Embryonic facial prominence (tissue), 1 donor: ENCODE data around the gene SUPT3H.
A peak's percentile ranks its signal among the peaks of the same experiment; 100 is the strongest.

Source experiments
- DNase-seq: peaks from one replicate; pipeline ENCODE4 v3.0.0-alpha.2; 2016; ENCODE audit errors: extremely low spot score

SUPT3H gene

GRCh38 chr6:45118754-45119153 lies 259.0 kb downstream of the SUPT3H start:
- no peak for DNase-seq

DNA sequence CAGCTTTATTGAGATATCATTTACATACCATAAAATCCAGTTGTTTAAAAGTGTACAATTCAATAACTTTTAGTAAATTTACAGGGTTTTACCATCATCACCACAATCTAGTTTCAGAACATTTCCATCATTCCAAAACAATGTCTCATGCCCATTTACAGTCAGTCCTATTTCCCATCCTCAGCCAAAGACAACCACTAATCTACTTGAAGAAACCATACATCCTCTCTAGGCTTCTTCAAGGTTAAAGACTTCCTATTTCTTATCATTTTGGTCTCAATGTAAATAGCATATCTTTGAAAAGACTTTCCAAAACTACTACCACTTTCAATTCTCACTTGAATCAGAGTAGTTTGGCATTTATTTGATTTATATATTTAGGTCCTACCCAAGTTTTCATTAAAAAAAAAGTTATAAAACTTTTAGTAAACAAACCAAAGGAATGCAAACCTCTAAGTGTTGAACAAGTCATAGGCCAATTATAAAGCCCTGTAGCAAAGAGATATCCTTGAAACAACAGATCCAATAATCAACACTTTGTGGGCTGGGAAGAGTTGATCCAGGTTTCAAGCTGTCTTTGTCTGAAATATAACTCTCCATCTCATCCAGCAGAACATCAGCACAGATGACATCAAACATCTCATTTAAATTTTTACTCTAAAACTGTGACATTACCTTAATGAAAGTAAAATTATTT lies 260.9 kb downstream of the SUPT3H start:
- DNase-seq, result no peak

- no peak for DNase-seq
Observed at GRCh38 chr6:45115696-45116095, 262.0 kb downstream of the SUPT3H start.

DNA sequence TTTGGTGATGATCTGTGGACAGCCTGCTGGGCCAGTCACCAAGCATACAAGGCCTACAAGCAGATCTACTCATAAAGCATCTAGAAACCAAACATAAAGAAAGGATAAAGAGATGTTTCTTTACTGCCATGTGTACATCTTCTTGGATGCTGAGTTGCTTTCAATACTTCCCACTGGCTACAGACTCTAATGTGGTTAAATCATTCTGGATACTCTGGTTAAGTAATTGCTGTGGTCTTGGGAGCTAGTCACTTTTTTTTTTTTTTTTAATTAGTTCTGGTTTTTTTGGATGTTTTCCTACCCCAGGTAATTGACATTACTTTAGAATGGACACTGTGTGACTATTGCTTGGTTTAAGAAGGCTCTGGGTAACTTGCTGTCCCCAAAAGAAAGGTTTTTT lies 265.0 kb downstream of the SUPT3H start:
- no peak for DNase-seq

- no peak for DNase-seq
Observed at GRCh38 chr6:45109551-45109950, 268.2 kb downstream of the SUPT3H start.

DNA sequence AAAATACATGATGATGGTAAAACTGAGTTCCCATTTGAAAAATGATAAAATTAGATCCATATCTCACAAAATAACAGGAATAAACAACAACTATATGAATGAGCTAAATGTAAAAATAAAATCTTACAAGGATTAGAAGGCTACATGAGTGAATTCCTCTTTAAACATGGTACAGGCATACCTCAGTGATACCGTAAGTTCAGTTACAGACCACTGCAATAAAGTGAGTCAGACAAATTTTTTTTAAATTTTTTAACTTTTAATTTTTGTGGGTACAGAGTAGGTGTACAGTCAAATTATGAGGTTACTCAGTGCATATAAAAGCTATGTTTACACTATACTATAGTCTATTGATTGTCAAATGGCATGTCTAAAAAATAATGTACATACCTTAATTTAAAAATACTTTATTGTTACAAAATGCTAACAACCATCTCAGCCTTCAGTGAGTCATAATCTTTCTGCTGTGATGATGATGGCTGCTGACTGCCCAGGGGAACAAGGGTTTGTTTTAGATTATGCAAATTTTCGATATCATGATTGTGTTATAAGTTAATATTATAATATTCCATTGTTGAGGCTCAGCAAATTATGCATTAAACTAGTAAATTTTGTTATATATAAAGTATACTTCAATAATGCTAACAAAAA lies 272.4 kb downstream of the SUPT3H start:
- DNase-seq, result no peak

- DNase-seq, result no peak
Observed at GRCh38 chr6:45104429-45104828, 273.3 kb downstream of the SUPT3H start.

GRCh38 chr6:45098256-45098655 lies 279.5 kb downstream of the SUPT3H start:
- no peak for DNase-seq

GRCh38 chr6:45094831-45095230 lies 282.9 kb downstream of the SUPT3H start:
- DNase-seq, result no peak

DNA sequence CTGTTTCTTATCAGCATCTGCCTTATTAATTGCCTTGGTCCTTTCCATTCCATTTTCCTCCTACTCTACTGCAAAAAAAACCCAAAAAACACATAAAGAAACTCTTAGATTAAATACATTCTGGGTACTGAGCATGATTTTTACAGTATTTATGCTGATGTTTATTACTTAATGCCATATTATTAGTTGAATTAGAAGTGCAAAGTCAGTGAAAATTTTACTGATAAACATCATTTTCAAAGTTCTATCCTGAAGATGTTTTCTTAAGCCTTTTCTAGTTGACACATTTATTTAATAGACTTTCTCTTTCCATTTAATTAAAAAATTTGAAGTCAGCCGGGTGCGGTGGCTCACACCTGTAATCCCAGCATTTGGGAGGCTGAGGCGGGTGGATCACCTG lies 285.6 kb downstream of the SUPT3H start:
- DNase-seq, result no peak

DNA sequence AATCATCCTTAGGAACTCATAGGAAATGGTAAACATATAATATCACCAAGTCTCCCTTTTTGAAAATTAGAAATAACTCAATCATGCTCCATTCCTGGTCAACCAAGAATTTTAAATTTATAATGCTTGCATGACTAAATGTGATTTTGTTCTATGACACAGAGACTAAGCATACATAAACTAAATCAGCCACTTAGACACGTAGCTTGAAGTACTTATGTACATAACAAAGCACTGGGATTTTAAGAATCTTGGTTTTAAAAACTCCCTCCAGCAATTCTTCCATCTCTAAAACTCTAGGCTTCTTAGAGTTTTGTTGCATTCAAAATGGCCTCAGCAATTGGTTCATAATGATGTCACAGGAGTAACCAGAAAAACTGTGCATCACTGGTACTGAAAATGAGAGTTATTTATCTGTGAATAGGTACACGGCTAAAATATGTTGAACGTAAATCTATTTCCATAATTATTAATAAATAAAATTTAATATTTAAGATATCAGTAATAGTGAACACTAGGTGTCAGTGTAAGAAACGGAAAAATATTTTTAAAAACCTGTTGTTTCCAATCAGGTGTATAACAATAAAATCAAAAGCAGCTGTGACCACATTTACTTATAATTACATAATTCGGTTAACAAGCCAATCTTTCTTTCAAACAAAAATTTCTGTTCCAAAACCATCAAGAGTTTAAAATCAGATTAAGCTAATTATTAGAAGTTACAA lies 291.2 kb downstream of the SUPT3H start:
- no peak for DNase-seq

GRCh38 chr6:45084257-45084656 lies 293.5 kb downstream of the SUPT3H start:
- no peak for DNase-seq

- no peak for DNase-seq
Observed at GRCh38 chr6:45082091-45082490, 295.6 kb downstream of the SUPT3H start.

DNA sequence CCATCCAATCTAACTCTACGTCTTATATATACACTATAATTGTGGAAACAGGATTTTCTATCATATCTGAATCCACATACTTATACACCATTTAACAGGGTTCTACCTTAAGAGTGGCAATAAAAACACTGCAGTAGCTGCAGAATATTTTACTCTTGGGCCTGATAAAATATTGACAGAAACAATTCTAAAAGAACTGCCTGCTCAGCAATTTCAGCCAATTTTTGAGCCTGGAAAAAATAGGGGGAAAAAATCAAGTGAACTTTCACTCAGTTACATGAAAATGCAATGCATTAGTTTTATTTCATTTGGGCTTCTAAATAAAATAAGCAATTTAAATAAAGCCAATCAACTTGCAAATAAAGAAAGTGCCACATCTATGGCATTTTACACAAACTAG lies 296.1 kb downstream of the SUPT3H start:
- DNase-seq, result no peak

DNA sequence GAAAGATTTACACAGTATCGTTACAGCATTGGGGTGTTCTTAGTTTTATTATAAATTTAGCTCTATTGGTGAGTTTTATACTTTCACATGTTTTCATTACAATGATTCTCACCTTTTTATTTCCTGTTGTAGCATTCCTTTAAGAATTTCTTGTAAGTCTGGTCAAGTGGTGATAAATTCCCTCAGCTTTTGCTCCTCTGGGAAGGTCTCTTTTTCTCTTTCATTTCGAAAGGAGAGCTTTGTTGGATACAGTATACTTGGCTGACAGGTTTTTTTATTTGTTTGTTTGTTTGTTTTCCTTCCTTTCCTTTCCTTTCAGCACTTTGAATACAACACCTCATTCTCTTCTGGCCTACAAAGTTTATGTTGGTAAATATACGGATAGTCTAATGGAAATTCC lies 299.3 kb downstream of the SUPT3H start:
- DNase-seq, result no peak

GRCh38 chr6:45076217-45076930 lies 301.4 kb downstream of the SUPT3H start:
- peak; percentile 44 for DNase-seq

DNA sequence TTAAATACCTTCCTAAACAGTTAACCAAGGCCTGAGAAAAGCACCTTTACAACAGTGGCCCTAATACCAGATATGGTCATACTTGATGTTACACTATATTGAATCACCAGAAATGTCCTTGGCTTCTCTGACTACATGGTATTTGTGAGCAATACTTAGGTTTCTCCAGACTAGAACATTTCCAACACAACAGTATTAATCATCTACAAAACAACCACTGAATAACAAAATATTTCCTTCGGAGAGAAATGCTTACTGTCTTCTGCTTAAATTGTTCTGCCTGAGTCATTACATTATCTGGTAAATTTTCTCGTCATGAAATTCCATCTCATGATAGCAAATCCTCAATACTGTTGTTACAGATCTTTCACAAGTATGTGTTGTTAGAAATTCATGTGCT lies 302.5 kb downstream of the SUPT3H start:
- no peak for DNase-seq

DNA sequence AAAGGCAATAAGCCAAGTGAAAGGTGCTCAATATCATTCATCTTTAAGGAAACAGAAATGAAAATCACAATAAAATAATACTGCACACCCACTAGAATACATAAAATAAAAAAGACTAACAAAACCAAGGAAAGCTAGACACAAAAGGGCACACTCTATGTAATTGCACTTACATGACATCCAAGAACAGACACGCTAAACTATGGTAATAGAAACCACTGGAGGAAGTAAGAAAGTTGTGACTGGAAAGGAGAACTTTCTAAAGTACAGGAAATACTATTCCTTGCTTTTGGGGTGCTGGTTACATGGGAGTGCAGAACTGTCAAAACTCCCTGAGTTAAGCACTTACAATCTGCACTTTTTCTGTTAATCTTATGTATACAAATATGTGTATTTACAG lies 303.3 kb downstream of the SUPT3H start:
- no peak for DNase-seq

DNA sequence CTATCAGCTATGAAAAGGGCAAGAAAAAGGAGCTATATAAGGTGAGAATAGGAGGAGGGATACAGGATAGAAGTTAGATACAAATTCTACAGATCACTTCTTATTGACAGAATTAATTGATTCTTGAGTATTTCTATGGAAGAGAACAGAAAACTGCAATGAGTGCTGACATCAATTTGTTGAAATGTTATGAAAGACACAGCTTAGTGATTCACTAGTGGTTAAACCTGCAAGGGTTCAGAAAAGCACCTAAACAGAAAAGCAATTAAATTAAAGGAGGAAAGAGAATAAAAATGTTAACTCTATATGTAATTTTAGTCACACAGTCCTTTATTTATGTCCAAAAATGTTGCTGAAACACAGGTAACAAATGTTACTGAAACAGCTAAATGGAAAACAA lies 304.0 kb downstream of the SUPT3H start:
- DNase-seq, result no peak

- DNase-seq, result no peak
Observed at GRCh38 chr6:45072673-45073072, 305.1 kb downstream of the SUPT3H start.

GRCh38 chr6:45072016-45072415 lies 305.7 kb downstream of the SUPT3H start:
- DNase-seq, result no peak

DNA sequence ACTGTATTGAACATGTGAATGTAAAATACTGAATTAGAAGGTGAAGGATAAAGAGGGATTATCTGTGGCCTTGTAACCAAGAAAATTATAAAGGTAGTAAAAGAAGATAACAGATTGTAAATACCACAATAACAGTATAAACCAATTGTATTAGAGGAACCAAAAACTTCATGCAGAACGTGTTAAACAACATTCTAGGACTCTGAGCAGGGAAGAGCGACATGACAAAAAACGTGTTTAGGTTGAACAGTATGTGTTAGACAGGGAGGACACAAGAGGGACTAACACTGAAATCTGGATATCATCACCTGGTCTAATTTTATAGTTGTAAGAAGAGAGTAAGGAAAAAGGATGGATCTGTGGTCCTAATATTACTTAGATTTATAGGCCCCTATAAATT lies 308.6 kb downstream of the SUPT3H start:
- DNase-seq, result no peak
